Endothelial cell of umbilical vein (primary cell): ENCODE results near the gene FAM3C.

Source experiments
- POLR2AphosphoS5 ChIP-seq: IDR thresholded peaks from 2 replicates; pipeline ENCODE4 v1.6.1; 2012; ENCODE audit warnings: low read depth, mild to moderate bottlenecking, control low read depth, low read length, moderate library complexity; ENCODE audit not compliant: insufficient read depth
- TF ChIP-seq, protein P1 (sequence below), 2 donors: IDR thresholded peaks; 1 replicate in 1 of 2; 2 replicates in 1 of 2; pipeline ENCODE4 v1.5.1; 2011; ENCODE audit warnings: low read length in 2 of 2, mild to moderate bottlenecking in 2 of 2, moderate library complexity in 2 of 2, control low read depth in 1 of 2, inconsistent platforms in 1 of 2, low read depth in 1 of 2; ENCODE audit not compliant: insufficient read depth in 1 of 2; ENCODE audit errors: extremely low read depth in 1 of 2

DNA sequence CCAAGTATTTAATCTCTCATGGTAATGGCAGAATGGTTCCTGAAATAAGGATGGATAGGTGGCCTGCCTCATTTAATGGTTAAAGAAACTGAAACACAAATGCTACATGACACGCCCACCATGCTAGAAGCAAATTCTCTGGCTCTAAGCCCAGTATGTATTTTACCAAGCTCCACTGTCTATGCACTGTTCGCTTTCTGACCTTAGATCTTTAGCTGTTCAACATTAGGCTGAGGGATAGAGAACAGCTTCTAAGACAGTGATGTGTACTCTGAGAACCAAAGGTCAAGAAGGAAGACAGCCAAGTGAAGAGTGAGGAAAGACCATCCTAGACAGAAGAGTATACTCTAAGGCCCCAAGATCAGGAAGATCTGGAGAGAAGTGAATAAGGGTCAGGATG lies 26.6 kb downstream of the FAM3C start:
- no peak for TF ChIP-seq POLR2AphosphoS5
- TF ChIP-seq, protein P1, sequence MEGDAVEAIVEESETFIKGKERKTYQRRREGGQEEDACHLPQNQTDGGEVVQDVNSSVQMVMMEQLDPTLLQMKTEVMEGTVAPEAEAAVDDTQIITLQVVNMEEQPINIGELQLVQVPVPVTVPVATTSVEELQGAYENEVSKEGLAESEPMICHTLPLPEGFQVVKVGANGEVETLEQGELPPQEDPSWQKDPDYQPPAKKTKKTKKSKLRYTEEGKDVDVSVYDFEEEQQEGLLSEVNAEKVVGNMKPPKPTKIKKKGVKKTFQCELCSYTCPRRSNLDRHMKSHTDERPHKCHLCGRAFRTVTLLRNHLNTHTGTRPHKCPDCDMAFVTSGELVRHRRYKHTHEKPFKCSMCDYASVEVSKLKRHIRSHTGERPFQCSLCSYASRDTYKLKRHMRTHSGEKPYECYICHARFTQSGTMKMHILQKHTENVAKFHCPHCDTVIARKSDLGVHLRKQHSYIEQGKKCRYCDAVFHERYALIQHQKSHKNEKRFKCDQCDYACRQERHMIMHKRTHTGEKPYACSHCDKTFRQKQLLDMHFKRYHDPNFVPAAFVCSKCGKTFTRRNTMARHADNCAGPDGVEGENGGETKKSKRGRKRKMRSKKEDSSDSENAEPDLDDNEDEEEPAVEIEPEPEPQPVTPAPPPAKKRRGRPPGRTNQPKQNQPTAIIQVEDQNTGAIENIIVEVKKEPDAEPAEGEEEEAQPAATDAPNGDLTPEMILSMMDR (IDR thresholded peaks at IDR 0.05; ENCODE audit: extremely low read depth in 1 of 2, insufficient read depth in 1 of 2, low read depth in 1 of 2, low read length in 2 of 2) = no peak
